H1 (cell line): ENCODE measurements around the gene SRSF8. TPM values are rescaled to one million over a fixed set of nuclear protein-coding genes. Genes with fewer than 3 reads are reported as not detected.

Experiments
- CTCF ChIA-PET: fragments of 300-600 bp; sonication (Branson Sonifier 250); formaldehyde crosslinking; loops from one replicate; lab custom pipeline; 2021; ENCODE audit not compliant: partially characterized antibody; lab: Charles Lee
- POLR2A ChIA-PET: fragments of 300-600 bp; sonication (Branson Sonifier 250); formaldehyde crosslinking; loops from one replicate; lab custom pipeline; 2021; ENCODE audit warnings: inconsistent platforms; ENCODE audit not compliant: partially characterized antibody; lab: Charles Lee
- DNase-seq, 2 experiments: peaks; one replicate each; pipeline versions ENCODE4 v3.0.0 to v3.0.0-alpha.2; 2010 to 2022; ENCODE audit warnings: low spot score in 2 of 2, low read depth in 1 of 2, mixed read lengths in 1 of 2
- FAIRE-seq: peaks from 2 replicates; lab custom pipeline; 2011; peaks lifted over from hg19 to GRCh38; lab: Jason Lieb, UNC
- H2AFZ ChIP-seq: 2 replicates; pipeline ENCODE4 v1.8.1; 2012; ENCODE audit warnings: low read length, inconsistent platforms
- H2AK5ac ChIP-seq: 2 replicates; pipeline ENCODE4 v1.6.1; 2013; ENCODE audit warnings: low read depth, low read length
- H2BK120ac ChIP-seq: replicated peaks from 2 replicates; pipeline ENCODE3; 2013; ENCODE audit warnings: low read depth, low read length, inconsistent platforms
- H2BK12ac ChIP-seq: 2 replicates; pipeline ENCODE4 v1.6.1; 2013; ENCODE audit warnings: low read depth, low read length
- H2BK15ac ChIP-seq: 2 replicates; pipeline ENCODE4 v1.6.1; 2013; ENCODE audit warnings: low read length
- H2BK20ac ChIP-seq: 2 replicates; pipeline ENCODE4 v1.6.1; 2013; ENCODE audit warnings: low read length
- H2BK5ac ChIP-seq: 2 replicates; pipeline ENCODE4 v1.6.1; 2013; ENCODE audit warnings: low read depth, low read length
- H3K14ac ChIP-seq: 2 replicates; pipeline ENCODE4 v1.6.1; 2013; ENCODE audit warnings: inconsistent platforms; ENCODE audit not compliant: insufficient read length
- H3K18ac ChIP-seq: 2 replicates; pipeline ENCODE4 v1.6.1; 2013; ENCODE audit warnings: low read length; ENCODE audit errors: extremely low read depth
- H3K23ac ChIP-seq: 2 replicates; pipeline ENCODE4 v1.6.1; 2013; ENCODE audit warnings: inconsistent platforms; ENCODE audit not compliant: insufficient read length
- H3K23me2 ChIP-seq: 2 replicates; pipeline ENCODE4 v1.6.1; 2013; ENCODE audit warnings: low read depth, low read length
- H3K27ac ChIP-seq: 2 replicates; pipeline ENCODE4 v1.6.1; 2011; ENCODE audit warnings: low read depth, low read length, inconsistent platforms
- H3K27me3 ChIP-seq, 4 experiments: replicated peaks in 1 of 4; 1 replicate in 1 of 4; 2 replicates in 3 of 4; pipeline versions ENCODE4 v1.6.1 to v1.8.1; 2011 to 2013; ENCODE audit warnings: low read length in 3 of 4, mild to moderate bottlenecking in 3 of 4, inconsistent platforms in 2 of 4, mixed read lengths in 2 of 4, moderate library complexity in 1 of 4; ENCODE audit not compliant: control insufficient read depth in 3 of 4, insufficient read depth in 3 of 4; ENCODE audit errors: extremely low read depth in 1 of 4
- H3K36me3 ChIP-seq, 4 experiments: 2 replicates each; pipeline versions ENCODE4 v1.6.1 to v1.8.1; 2011 to 2013; ENCODE audit warnings: mild to moderate bottlenecking in 4 of 4, low read length in 3 of 4, moderate library complexity in 2 of 4, control low read depth in 1 of 4, inconsistent platforms in 1 of 4; ENCODE audit not compliant: insufficient read depth in 4 of 4, control insufficient read depth in 2 of 4
- H3K4ac ChIP-seq: replicated peaks from 2 replicates; pipeline ENCODE3; 2013; ENCODE audit warnings: low read length, low read depth, mixed read lengths, inconsistent platforms; ENCODE audit not compliant: insufficient read length
- H3K4me1 ChIP-seq, 4 experiments: replicated peaks in 1 of 4; 1 replicate in 1 of 4; 2 replicates in 3 of 4; pipeline versions ENCODE4 v1.6.1 to v1.8.1; 2011 to 2013; ENCODE audit warnings: low read length in 3 of 4, inconsistent platforms in 2 of 4, mixed read lengths in 1 of 4; ENCODE audit not compliant: insufficient read depth in 4 of 4, control insufficient read depth in 3 of 4
- H3K4me2 ChIP-seq, 2 experiments: 2 replicates each; pipeline versions ENCODE4 v1.6.1 to v1.8.1; 2011 to 2013; ENCODE audit warnings: low read depth in 2 of 2, low read length in 2 of 2, control low read depth in 1 of 2, inconsistent platforms in 1 of 2, mild to moderate bottlenecking in 1 of 2; ENCODE audit not compliant: insufficient read depth in 1 of 2
- H3K4me3 ChIP-seq, 4 experiments: fragments of 200-600, 300-600 bp in 1 of 4; sonication (generic), shearing (Covaris generic), sonication (Bioruptor Twin) in 1 of 4; 2 replicates each; pipeline versions ENCODE4 v1.5.1 to v1.8.1; 2011 to 2016; ENCODE audit warnings: low read length in 4 of 4, low read depth in 3 of 4, control low read depth in 2 of 4, inconsistent platforms in 2 of 4, mild to moderate bottlenecking in 2 of 4, mixed read lengths in 1 of 4, moderate library complexity in 1 of 4; ENCODE audit not compliant: insufficient read depth in 2 of 4; ENCODE audit errors: extremely low read depth in 1 of 4
- H3K56ac ChIP-seq: replicated peaks from 2 replicates; pipeline ENCODE3; 2013; ENCODE audit warnings: low read depth, mild to moderate bottlenecking, mixed read lengths, low read length, inconsistent platforms; ENCODE audit not compliant: insufficient read length
- H3K79me1 ChIP-seq: 2 replicates; pipeline ENCODE4 v1.6.1; 2013; ENCODE audit warnings: low read depth, low read length, control low read depth
- H3K79me2 ChIP-seq, 2 experiments: 2 replicates each; pipeline versions ENCODE4 v1.6.1 to v1.8.1; 2012 to 2013; ENCODE audit warnings: low read length in 2 of 2, mild to moderate bottlenecking in 2 of 2, inconsistent platforms in 1 of 2; ENCODE audit not compliant: insufficient read depth in 2 of 2, control insufficient read depth in 1 of 2
- H3K9ac ChIP-seq, 4 experiments: replicated peaks in 1 of 4; 1 replicate in 1 of 4; 2 replicates in 3 of 4; pipeline versions ENCODE4 v1.6.1 to v1.8.1; 2011 to 2013; ENCODE audit warnings: low read depth in 3 of 4, low read length in 3 of 4, control low read depth in 2 of 4, mild to moderate bottlenecking in 2 of 4, moderate library complexity in 2 of 4, inconsistent platforms in 1 of 4; ENCODE audit errors: extremely low read depth in 1 of 4
- H3K9me3 ChIP-seq, 2 experiments: 2 replicates each; pipeline versions ENCODE4 v1.6.1 to v1.8.1; 2012 to 2013; ENCODE audit warnings: mild to moderate bottlenecking in 2 of 2, moderate library complexity in 2 of 2, control low read depth in 1 of 2, inconsistent platforms in 1 of 2, low read depth in 1 of 2, low read length in 1 of 2, mixed read lengths in 1 of 2; ENCODE audit not compliant: insufficient read depth in 2 of 2
- H4K20me1 ChIP-seq, 2 experiments: replicated peaks in 1 of 2; 2 replicates each; pipeline versions ENCODE3 to v1.8.1; 2011 to 2013; ENCODE audit warnings: inconsistent platforms in 2 of 2, low read length in 2 of 2, mild to moderate bottlenecking in 1 of 2; ENCODE audit not compliant: insufficient read depth in 2 of 2, control insufficient read depth in 1 of 2
- H4K5ac ChIP-seq: 2 replicates; pipeline ENCODE4 v1.6.1; 2013; ENCODE audit warnings: low read length, low read depth, mixed read lengths, inconsistent platforms; ENCODE audit not compliant: insufficient read length
- H4K8ac ChIP-seq: 2 replicates; pipeline ENCODE4 v1.8.0; 2013; ENCODE audit warnings: mild to moderate bottlenecking, moderate library complexity, low read length, inconsistent platforms; ENCODE audit not compliant: insufficient read depth; ENCODE audit errors: extremely low read depth
- H4K91ac ChIP-seq: replicated peaks from 2 replicates; pipeline ENCODE3; 2013; ENCODE audit warnings: low read length, mixed read lengths, inconsistent platforms; ENCODE audit not compliant: insufficient read length
- BACH1 ChIP-seq: IDR thresholded peaks from 2 replicates; pipeline ENCODE4 v1.6.1; 2012; ENCODE audit warnings: low read length, improper control_type of control experiment
- BRCA1 ChIP-seq: IDR thresholded peaks from 2 replicates; pipeline ENCODE4 v1.6.1; 2012; ENCODE audit warnings: low read depth, low read length, improper control_type of control experiment
- CBX5 ChIP-seq: fragments of 300-800, 300-1000 bp; sonication (generic); IDR thresholded peaks from 2 replicates; pipeline ENCODE4 v1.7.1; 2016; ENCODE audit warnings: antibody characterized with exemption, low read length, low read depth
- RNF2 ChIP-seq: fragments of 200-900, 300-1000 bp; sonication (generic); IDR thresholded peaks from 2 replicates; pipeline ENCODE4 v1.7.1; 2016; ENCODE audit warnings: borderline replicate concordance, low read depth, mild to moderate bottlenecking, antibody characterized with exemption, low read length; ENCODE audit not compliant: poor library complexity, severe bottlenecking; ENCODE audit errors: missing control alignments
- TAF1 ChIP-seq: IDR thresholded peaks from 2 replicates; pipeline ENCODE4 v1.6.1; 2011; ENCODE audit warnings: mild to moderate bottlenecking, low read depth, low read length
- YY1 ChIP-seq: IDR thresholded peaks from 2 replicates; pipeline ENCODE4 v1.6.1; 2011; ENCODE audit warnings: low read depth, mild to moderate bottlenecking, low read length
- polyA plus RNA-seq, 7 experiments: library from polyadenylated mRNA; depleted of rRNA in 3 of 7; stranded (reverse) in 5 of 7; unstranded in 2 of 7; fragments of >200 nt in 5 of 7; fragments of 200-250 nt in 2 of 7; gene quantifications; 1 replicate in 5 of 7; 2 replicates in 1 of 7; 4 replicates in 1 of 7; pipeline versions ENCODE4 v1.2.1 to v1.2.3, GENCODE V29; 2011 to 2013; ENCODE audit warnings: missing spikeins in 2 of 7, mixed read lengths in 2 of 7
- total RNA-seq: library from RNA; stranded (reverse); fragmentation: NEBNext Ultra II Directional; extraction: Animal tissue kit (Norgen Biotek cat#: 25700); gene quantifications from 2 replicates; pipeline ENCODE4 v1.2.1, GENCODE V29; 2021

Gene SRSF8
- total and polyA plus RNA-seq, 2 of the 8 experiments (the other 6 are each of a cell fraction or from before 2014, with no cell fraction given): 13.2 to 18.5 TPM

DNA sequence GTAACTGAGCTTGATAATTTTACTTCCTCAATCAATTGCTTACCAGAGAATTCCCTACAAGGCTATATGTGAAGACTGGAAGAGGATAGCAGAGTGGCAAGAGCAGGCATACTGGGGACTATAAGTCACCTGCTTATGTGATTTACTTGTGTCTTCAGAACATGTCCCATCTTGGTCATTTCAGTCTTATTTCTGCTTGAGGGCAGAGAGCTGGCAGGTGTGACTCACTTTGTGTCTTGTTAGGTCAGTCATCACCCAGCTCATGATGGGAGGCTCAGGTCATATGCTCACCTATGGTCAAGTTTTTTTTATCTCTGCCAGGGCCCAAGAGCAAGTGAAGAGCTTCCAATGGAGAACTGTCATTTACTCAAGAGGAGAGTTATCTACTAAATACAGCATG is 6.2 kb downstream of the SRSF8 start:
- H3K4ac ChIP-seq: no peak overlapping the region
- no peak overlapping the region for H3K23ac ChIP-seq
- ChIA-PET CTCF (interaction anchor here (0.7 to 7.0 kb wide), 10 partner anchors 9 to 82 kb away, joined by 3 to 84 read pairs (median 4); partner anchors contain the start of gene ENDOD1), POLR2A (no interaction called here)
- H2BK120ac ChIP-seq: no peak overlapping the region
- H2AK5ac ChIP-seq: no peak overlapping the region
- H3K23me2 ChIP-seq: peaks cover 2% of the 10 kb centered on the region; the same call in 1 of the 2 replicates
- H3K18ac ChIP-seq: no peak overlapping the region
- no peak for TF ChIP-seq RNF2
- no peak for TF ChIP-seq TAF1
- no peak for TF ChIP-seq CBX5
- TF ChIP-seq BRCA1: no peak
- no peak for TF ChIP-seq YY1
- no peak for TF ChIP-seq BACH1
- TF ChIP-seq, all 59 proteins: peak for 0
- Histone ChIP-seq H2BK12ac (no peak overlapping the region), H4K8ac (no peak overlapping the region), H4K5ac (no peak overlapping the region), H2BK5ac (no peak overlapping the region), H3K4me1 (peaks cover 0 to 2% (median under 1%) of the 10 kb centered on the region in 4 experiments; a peak in 1 of 7 replicates), H3K79me1 (no peaks in the 10 kb centered on the region), H3K36me3 (no peaks in the 10 kb centered on the region), H3K9ac (no peak overlapping the region), H2BK20ac (no peak overlapping the region), H3K9me3 (no peaks in the 10 kb centered on the region), H2AFZ (no peak overlapping the region), H3K56ac (no peak overlapping the region), H3K4me2 (no peak overlapping the region), H3K79me2 (peaks cover 0 to 2% of the 10 kb centered on the region in 2 experiments; a peak in 1 of 4 replicates), H4K20me1 (peaks cover 0 to 2% of the 10 kb centered on the region in 2 experiments), H3K27me3 (no peaks in the 10 kb centered on the region), H2BK15ac (no peak overlapping the region), H3K14ac (no peak overlapping the region), H3K27ac (no peak overlapping the region), H4K91ac (no peak overlapping the region), H3K4me3 (no peak overlapping the region)
- FAIRE-seq: no peak
- DNase-seq: no peak
